Iris pigment epithelial cell (primary cell): ENCODE measurements around the gene KCNMA1.
"Not testable (repeated sequence)": the region's sequence is repeated elsewhere in the genome, so short reads cannot be mapped to it uniquely, and the experiment has no call there.

Experiments
- DNase-seq: peaks from one replicate; pipeline ENCODE4 v3.0.0-alpha.2; 2011; ENCODE audit warnings: low read depth

KCNMA1 gene

GRCh38 chr10:77637532-77638320, at the start of gene KCNMA1:
KCNMA1 (minus strand) TSS chr10:77637808.
- DNase-seq: peak; percentile 23

- no peak for DNase-seq
Observed at GRCh38 chr10:77686650-77687417, 49.2 kb upstream of the KCNMA1 start.

- DNase-seq: no peak
Observed at GRCh38 chr10:77686096-77686495, 48.5 kb upstream of the KCNMA1 start.

- no peak for DNase-seq
Observed at GRCh38 chr10:77685432-77685831, 47.8 kb upstream of the KCNMA1 start.

GRCh38 chr10:77683088-77683432, 45.5 kb upstream of the KCNMA1 start:
- DNase-seq: not testable (repeated sequence)

- DNase-seq: no peak
Observed at GRCh38 chr10:77682393-77683087, 44.9 kb upstream of the KCNMA1 start.

GRCh38 chr10:77681839-77682238, 44.2 kb upstream of the KCNMA1 start:
- no peak for DNase-seq

- DNase-seq: no peak
Observed at GRCh38 chr10:77680811-77681210, 43.2 kb upstream of the KCNMA1 start.

GRCh38 chr10:77680065-77680464, 42.5 kb upstream of the KCNMA1 start:
- no peak for DNase-seq

GRCh38 chr10:77679217-77679616, 41.6 kb upstream of the KCNMA1 start:
- no peak for DNase-seq

GRCh38 chr10:77678146-77678545, 40.5 kb upstream of the KCNMA1 start:
- no peak for DNase-seq

GRCh38 chr10:77675347-77675746, 37.7 kb upstream of the KCNMA1 start:
- DNase-seq: no peak

- no peak for DNase-seq
Observed at GRCh38 chr10:77673515-77674140, 36.0 kb upstream of the KCNMA1 start.

GRCh38 chr10:77673101-77673500, 35.5 kb upstream of the KCNMA1 start:
- DNase-seq: peak; percentile 21

- no peak for DNase-seq
Observed at GRCh38 chr10:77671594-77672252, 34.1 kb upstream of the KCNMA1 start.

GRCh38 chr10:77670817-77671443, 33.3 kb upstream of the KCNMA1 start:
- DNase-seq: no peak

- DNase-seq: peak; percentile 13
Observed at GRCh38 chr10:77669892-77670291, 32.3 kb upstream of the KCNMA1 start.

- DNase-seq: no peak
Observed at GRCh38 chr10:77667426-77668324, 30.1 kb upstream of the KCNMA1 start.

GRCh38 chr10:77666821-77667220, 29.2 kb upstream of the KCNMA1 start:
- no peak for DNase-seq

- DNase-seq: no peak
Observed at GRCh38 chr10:77664696-77665095, 27.1 kb upstream of the KCNMA1 start.
